Suppressor macrophage treated with lipopolysaccharide for 4 hours (primary cell): Measurements from ENCODE around the gene REPS2.
"Not testable (repeated sequence)": the region's sequence is repeated elsewhere in the genome, so short reads cannot be mapped to it uniquely, and the experiment has no call there.

Experiments used
- DNase-seq: peaks from one replicate; pipeline ENCODE4 v3.0.0-alpha.2; 2020

Gene REPS2

GRCh38 chrX:16964976-16965375 lies 18.5 kb downstream of the REPS2 start:
- not testable (repeated sequence) for DNase-seq

GRCh38 chrX:16966752-16967448 lies 20.4 kb downstream of the REPS2 start:
- DNase-seq: no peak

GRCh38 chrX:16968753-16969152 lies 22.3 kb downstream of the REPS2 start:
- not testable (repeated sequence) for DNase-seq

- peak; percentile 50 for DNase-seq
Measured at GRCh38 chrX:16970977-16971376, 24.5 kb downstream of the REPS2 start.

GRCh38 chrX:16971694-16972093 lies 25.2 kb downstream of the REPS2 start:
- DNase-seq: no peak

GRCh38 chrX:16975233-16975632 lies 28.8 kb downstream of the REPS2 start:
- no peak for DNase-seq

GRCh38 chrX:16977771-16978170 lies 31.3 kb downstream of the REPS2 start:
- DNase-seq: no peak

- DNase-seq: no peak
Measured at GRCh38 chrX:16978193-16978984, 31.9 kb downstream of the REPS2 start.

GRCh38 chrX:16979226-16979625 lies 32.8 kb downstream of the REPS2 start:
- DNase-seq: no peak

GRCh38 chrX:16981209-16981608 lies 34.8 kb downstream of the REPS2 start:
- no peak for DNase-seq

- no peak for DNase-seq
Measured at GRCh38 chrX:16981980-16982379, 35.5 kb downstream of the REPS2 start.

GRCh38 chrX:16983051-16983450 lies 36.6 kb downstream of the REPS2 start:
- no peak for DNase-seq

GRCh38 chrX:16985286-16985685 lies 38.8 kb downstream of the REPS2 start:
- DNase-seq: no peak

- DNase-seq: no peak
Measured at GRCh38 chrX:16986169-16986568, 39.7 kb downstream of the REPS2 start.

- DNase-seq: no peak
Measured at GRCh38 chrX:16989750-16990149, 43.3 kb downstream of the REPS2 start.

- DNase-seq: no peak
Measured at GRCh38 chrX:16990839-16991238, 44.4 kb downstream of the REPS2 start.

- no peak for DNase-seq
Measured at GRCh38 chrX:16992445-16992844, 46.0 kb downstream of the REPS2 start.

GRCh38 chrX:16992951-16993350 lies 46.5 kb downstream of the REPS2 start:
- no peak for DNase-seq

- no peak for DNase-seq
Measured at GRCh38 chrX:16993791-16994318, 47.4 kb downstream of the REPS2 start.

GRCh38 chrX:16994736-16995135 lies 48.3 kb downstream of the REPS2 start:
- DNase-seq: no peak

- no peak for DNase-seq
Measured at GRCh38 chrX:16997313-16997712, 50.9 kb downstream of the REPS2 start.

- no peak for DNase-seq
Measured at GRCh38 chrX:16999275-16999674, 52.8 kb downstream of the REPS2 start.

- no peak for DNase-seq
Measured at GRCh38 chrX:17000751-17001150, 54.3 kb downstream of the REPS2 start.

- peak; percentile 18 for DNase-seq
Measured at GRCh38 chrX:17005712-17006368, 59.4 kb downstream of the REPS2 start.
